ENCODE data around the gene KCNH8. TPM values are rescaled to one million over a fixed set of nuclear protein-coding genes. Genes with fewer than 3 reads are reported as not detected.

KCNH8 gene
- total RNA-seq, 4 donors from 2014 or later: 0.18 to 4.1 (median 1.7) TPM

GRCh38 chr3:19487386-19487785 is 339.1 kb downstream of the KCNH8 start:
- no peaks in the 10 kb centered on the region for H3K4me1 ChIP-seq
- no peak overlapping the region for H3K27ac ChIP-seq
- no peak overlapping the region for H3K4me3 ChIP-seq
- TF ChIP-seq CTCF (IDR thresholded peaks at IDR 0.05) (no peak), POLR2A (IDR thresholded peaks at IDR 0.05) (no peak)
- H3K27me3 ChIP-seq: no peaks in the 10 kb centered on the region
- DNase-seq: no peak
- H3K9me3 ChIP-seq: no peaks in the 10 kb centered on the region
- H3K36me3 ChIP-seq: no peaks in the 10 kb centered on the region

- Histone ChIP-seq H3K27ac (no peak overlapping the region), H3K9me3 (no peaks in the 10 kb centered on the region), H3K4me3 (no peak overlapping the region), H3K36me3 (no peaks in the 10 kb centered on the region), H3K27me3 (no peaks in the 10 kb centered on the region), H3K4me1 (no peaks in the 10 kb centered on the region)
- TF ChIP-seq CTCF (IDR thresholded peaks at IDR 0.05): no peak
- no peak for TF ChIP-seq POLR2A (IDR thresholded peaks at IDR 0.05)
- DNase-seq: no peak
These were observed 340.6 kb downstream of the KCNH8 start for GRCh38 chr3:19488939-19489338.

- no peak overlapping the region for H3K4me3 ChIP-seq
- no peaks in the 10 kb centered on the region for H3K9me3 ChIP-seq
- TF ChIP-seq CTCF (IDR thresholded peaks at IDR 0.05) (no peak), POLR2A (IDR thresholded peaks at IDR 0.05) (no peak)
- H3K27me3 ChIP-seq: no peaks in the 10 kb centered on the region
- H3K36me3 ChIP-seq: no peaks in the 10 kb centered on the region
- no peak overlapping the region for H3K27ac ChIP-seq
- no peak for DNase-seq
- no peaks in the 10 kb centered on the region for H3K4me1 ChIP-seq
These were observed 341.6 kb downstream of the KCNH8 start for GRCh38 chr3:19489936-19490335.

- Histone ChIP-seq H3K27ac (no peak overlapping the region), H3K27me3 (no peaks in the 10 kb centered on the region), H3K36me3 (no peaks in the 10 kb centered on the region), H3K4me3 (no peak overlapping the region), H3K9me3 (no peaks in the 10 kb centered on the region), H3K4me1 (no peaks in the 10 kb centered on the region)
- TF ChIP-seq POLR2A (IDR thresholded peaks at IDR 0.05) (no peak), CTCF (IDR thresholded peaks at IDR 0.05) (no peak)
- DNase-seq: no peak
These were observed 357.9 kb downstream of the KCNH8 start for GRCh38 chr3:19506171-19506570.

GRCh38 chr3:19522305-19522704 is 374.0 kb downstream of the KCNH8 start:
- H3K9me3 ChIP-seq: no peaks in the 10 kb centered on the region

More at GRCh38 chr3:19522305-19522704, 374.0 kb downstream of the KCNH8 start:
- Histone ChIP-seq H3K27ac (no peak overlapping the region), H3K4me3 (no peak overlapping the region), H3K27me3 (no peaks in the 10 kb centered on the region), H3K36me3 (no peaks in the 10 kb centered on the region), H3K4me1 (no peaks in the 10 kb centered on the region)
- TF ChIP-seq POLR2A (IDR thresholded peaks at IDR 0.05) (no peak), CTCF (IDR thresholded peaks at IDR 0.05) (no peak)
- no peak for DNase-seq

Data from Peyer's patch (tissue), 4 donors.